ENCODE data around the gene THG1L.

- TF ChIP-seq CTCF (conservative IDR thresholded peaks at IDR 0.05), result no peak; the same call in 1 of the 2 replicates
- TF ChIP-seq ZFX (IDR thresholded peaks at IDR 0.05), result no peak
Observed at GRCh38 chr5:157689942-157690689, 41.1 kb upstream of the THG1L start.
